HEK293 (cell line): ENCODE data around the gene MED23.

ENCODE experiments used
- CTCF ChIA-PET: fragments of 350-600 bp; formaldehyde crosslinking; extraction: SDS; loops from one replicate; lab custom pipeline; 2021; ENCODE audit warnings: antibody characterized with exemption; lab: Yijun Ruan, JAX
- POLR2A ChIA-PET: fragments of 300-600 bp; formaldehyde crosslinking; extraction: SDS; loops from one replicate; lab custom pipeline; 2020; ENCODE audit warnings: antibody characterized with exemption, inconsistent platforms; lab: Yijun Ruan, JAX
- H3K27ac ChIP-seq: fragments of 200-500 bp; sonication (Bioruptor generic); 2 replicates; pipeline ENCODE4 v1.5.1; 2014; ENCODE audit warnings: low read depth, low read length, control low read depth, inconsistent platforms; ENCODE audit errors: extremely low read depth
- H3K36me3 ChIP-seq, 2 experiments: fragments of 200-500 bp in 1 of 2; sonication (Bioruptor generic) in 1 of 2; 1 replicate in 1 of 2; 2 replicates in 1 of 2; pipeline ENCODE4 v1.5.1; 2014 to 2017; ENCODE audit warnings: inconsistent platforms in 2 of 2, low read length in 2 of 2; ENCODE audit not compliant: control insufficient read depth in 2 of 2, insufficient read depth in 1 of 2
- H3K4me1 ChIP-seq: fragments of 200-500 bp; sonication (Bioruptor generic); 2 replicates; pipeline ENCODE4 v1.5.1; 2014; ENCODE audit warnings: mild to moderate bottlenecking, low read length, inconsistent platforms; ENCODE audit not compliant: control insufficient read depth, insufficient read depth
- H3K4me3 ChIP-seq: 2 replicates; pipeline ENCODE4 v1.5.1; 2011; ENCODE audit warnings: low read depth, mild to moderate bottlenecking, control low read depth, low read length, moderate library complexity
- H3K9me3 ChIP-seq: fragments of 200-500 bp; sonication (Bioruptor generic); 2 replicates; pipeline ENCODE4 v1.5.1; 2014; ENCODE audit warnings: low read depth, low read length, inconsistent platforms; ENCODE audit not compliant: control insufficient read depth, insufficient read depth
- HOXC10 ChIP-seq: sonication (generic); formaldehyde crosslinking; IDR thresholded peaks from 2 replicates; pipeline ENCODE4 v1.8.1; 2023; ENCODE audit warnings: mild to moderate bottlenecking, missing genetic modification reagents
- KLF9 ChIP-seq: fragments of 450-650 bp; formaldehyde crosslinking; IDR thresholded peaks from 2 replicates; pipeline ENCODE4 v1.5.1; 2016; ENCODE audit warnings: missing biosample characterization, missing genetic modification characterization, low read depth
- MZF1 ChIP-seq: fragments of 450-650 bp; formaldehyde crosslinking; IDR thresholded peaks from 2 replicates; pipeline ENCODE4 v1.5.1; 2017; ENCODE audit warnings: missing biosample characterization, missing genetic modification characterization, borderline replicate concordance
- OVOL3 ChIP-seq: fragments of 450-650 bp; formaldehyde crosslinking; IDR thresholded peaks from 2 replicates; pipeline ENCODE4 v1.5.1; 2016; ENCODE audit warnings: missing biosample characterization, missing genetic modification characterization
- PRDM6 ChIP-seq: fragments of 450-650 bp; formaldehyde crosslinking; IDR thresholded peaks from 2 replicates; pipeline ENCODE4 v1.5.1; 2017; ENCODE audit warnings: missing biosample characterization, missing genetic modification characterization
- SCRT1 ChIP-seq: fragments of 450-650 bp; formaldehyde crosslinking; IDR thresholded peaks from 2 replicates; pipeline ENCODE4 v1.5.1; 2016; ENCODE audit warnings: missing biosample characterization, missing genetic modification characterization, borderline replicate concordance
- ZBTB10 ChIP-seq: fragments of 450-650 bp; formaldehyde crosslinking; IDR thresholded peaks from 2 replicates; pipeline ENCODE4 v1.5.1; 2016; ENCODE audit warnings: missing biosample characterization, missing genetic modification characterization
- ZBTB21 ChIP-seq: fragments of 450-650 bp; formaldehyde crosslinking; IDR thresholded peaks from 2 replicates; pipeline ENCODE4 v1.5.1; 2017; ENCODE audit warnings: missing biosample characterization, missing genetic modification characterization
- ZNF10 ChIP-seq: fragments of 450-650 bp; formaldehyde crosslinking; IDR thresholded peaks from 2 replicates; pipeline ENCODE4 v1.5.1; 2017; ENCODE audit warnings: missing biosample characterization, missing genetic modification characterization
- ZNF146 ChIP-seq: fragments of 450-650 bp; formaldehyde crosslinking; IDR thresholded peaks from 2 replicates; pipeline ENCODE4 v1.5.1; 2016; ENCODE audit warnings: missing biosample characterization, missing genetic modification characterization
- ZNF157 ChIP-seq: fragments of 450-650 bp; formaldehyde crosslinking; IDR thresholded peaks from 2 replicates; pipeline ENCODE4 v1.5.1; 2016; ENCODE audit warnings: missing biosample characterization, missing genetic modification characterization
- ZNF211 ChIP-seq: fragments of 450-650 bp; formaldehyde crosslinking; IDR thresholded peaks from 2 replicates; pipeline ENCODE4 v1.5.1; 2016; ENCODE audit warnings: low read depth, missing biosample characterization, missing genetic modification characterization
- ZNF324 ChIP-seq: fragments of 450-650 bp; formaldehyde crosslinking; IDR thresholded peaks from 2 replicates; pipeline ENCODE4 v1.5.1; 2016; ENCODE audit warnings: missing biosample characterization, missing genetic modification characterization
- ZNF513 ChIP-seq: fragments of 450-650 bp; IDR thresholded peaks from 2 replicates; pipeline ENCODE4 v1.5.1; 2018; ENCODE audit warnings: missing biosample characterization, missing genetic modification characterization
- ZNF544 ChIP-seq: fragments of 450-650 bp; formaldehyde crosslinking; IDR thresholded peaks from 2 replicates; pipeline ENCODE4 v1.5.0; 2017; ENCODE audit warnings: missing biosample characterization, missing genetic modification characterization
- ZNF561 ChIP-seq: fragments of 450-650 bp; IDR thresholded peaks from 2 replicates; pipeline ENCODE4 v1.5.1; 2018; ENCODE audit warnings: missing biosample characterization, missing genetic modification characterization, borderline replicate concordance
- ZNF626 ChIP-seq: fragments of 450-650 bp; sonication (Bioruptor Pico); formaldehyde crosslinking; IDR thresholded peaks from 2 replicates; pipeline ENCODE4 v1.5.1; 2018; ENCODE audit warnings: missing biosample characterization, missing genetic modification characterization, inconsistent platforms
- ZNF660 ChIP-seq: fragments of 450-650 bp; IDR thresholded peaks from 2 replicates; pipeline ENCODE4 v1.5.1; 2018; ENCODE audit warnings: missing biosample characterization, mild to moderate bottlenecking, missing genetic modification characterization
- ZNF692 ChIP-seq: fragments of 450-650 bp; formaldehyde crosslinking; IDR thresholded peaks from 2 replicates; pipeline ENCODE4 v1.5.1; 2016; ENCODE audit warnings: missing biosample characterization, missing genetic modification characterization
- ZNF701 ChIP-seq: fragments of 450-650 bp; formaldehyde crosslinking; IDR thresholded peaks from 2 replicates; pipeline ENCODE4 v1.5.1; 2016; ENCODE audit warnings: missing biosample characterization, missing genetic modification characterization

The MED23 gene

GRCh38 chr6:131600716-131601115 lies 27.3 kb downstream of the MED23 start (continued):
- TF ChIP-seq ZNF146 (no peak), ZNF10 (tag by site-specific recombination) (no peak), ZBTB10 (tag by site-specific recombination) (no peak), OVOL3 (tag by site-specific recombination) (no peak), ZNF157 (tag by site-specific recombination) (no peak), PRDM6 (tag by site-specific recombination) (no peak), ZBTB21 (tag by site-specific recombination) (no peak)

GRCh38 chr6:131597446-131597845 lies 30.6 kb downstream of the MED23 start:
- Histone ChIP-seq H3K4me3 (no peak overlapping the region), H3K9me3 (no peaks in the 10 kb centered on the region), H3K36me3 (peaks cover 68 to 92% of the 10 kb centered on the region in 2 experiments), H3K4me1 (no peaks in the 10 kb centered on the region), H3K27ac (no peak overlapping the region)
- ChIA-PET POLR2A (no interaction called here), CTCF (interaction anchor here (0.6 to 4.5 kb wide), 6 partner anchors 8 to 712 kb away, joined by 3 to 20 read pairs (median 4); partner anchors contain the start of gene MED23)
- TF ChIP-seq MZF1 (no peak), ZNF660 (tag by site-specific recombination) (no peak), ZNF324 (tag by site-specific recombination) (no peak), SCRT1 (tag by site-specific recombination) (no peak), ZNF157 (tag by site-specific recombination) (no peak), ZNF513 (tag by site-specific recombination) (no peak), ZNF692 (tag by site-specific recombination) (no peak), ZNF10 (tag by site-specific recombination) (no peak), KLF9 (tag by site-specific recombination) (no peak), ZNF561 (tag by site-specific recombination) (no peak), ZNF211 (tag by site-specific recombination) (no peak), HOXC10 (CRISPR knock-in tag) (no peak), ZNF701 (tag by site-specific recombination) (no peak), ZNF544 (tag by site-specific recombination) (no peak), ZNF626 (tag by site-specific recombination) (no peak)
